ENCODE data around the gene PRRX2. TPM values are rescaled to one million over a fixed set of nuclear protein-coding genes. Genes with fewer than 3 reads are reported as not detected.

Gene PRRX2
- total and polyA plus RNA-seq, 2 of the 13 experiments (the other 11 are each of a cell fraction or from before 2014, with no cell fraction given), result 0.05 TPM; not detected in 1

DNA sequence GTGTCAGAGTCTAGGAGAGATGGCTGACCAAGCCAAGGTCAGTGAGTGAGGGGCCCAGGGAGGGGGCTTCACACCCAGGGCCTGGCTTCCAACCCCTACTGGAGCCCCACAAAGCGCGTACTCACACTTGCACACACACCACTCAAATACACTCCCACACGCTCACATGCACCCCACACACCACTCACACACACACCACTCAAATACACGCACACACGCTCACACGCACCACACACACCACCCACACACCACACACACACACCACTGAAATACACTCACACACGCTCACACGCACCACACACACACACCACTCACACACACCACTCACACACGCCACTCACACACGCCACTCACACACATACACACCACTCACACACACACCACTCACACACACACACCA lies 17.8 kb upstream of the PRRX2 start:
- WGBS (ENCODE audit: low lambda C conversion rate), result 81% methylated on average over 10 of the region's 10 CpGs
- BruUV-seq (replicated peaks), result no TSS peak
- intact Hi-C loops (cut with micrococcal nuclease; ENCODE audit: unreplicated experiment), result no loop called here
- in situ Hi-C loops (cut with HindIII; ENCODE audit: extremely low pct_ligation_motif_present, low pct_unique_long_range_greater_than_20kb), result loop anchor here (10.0 kb wide), 1 partner anchor 137 kb away; no protein-coding TSS in a partner anchor
- H2AFZ ChIP-seq (ENCODE audit: low read length), result no peak overlapping the region
- H3K9ac ChIP-seq (ENCODE audit: insufficient read depth, low read depth, low read length), result no peak overlapping the region
- POLR2A ChIA-PET, result no interaction called here
- CTCF ChIA-PET (ENCODE audit: low intra/inter-chr PET ratio, low total read pairs), result no interaction called here
- FAIRE-seq, result no peak
- no peak for ATAC-seq
- H3K27ac ChIP-seq (ENCODE audit: extremely low read length, insufficient read depth, low read length), result no peak overlapping the region
- no peaks in the 10 kb centered on the region for H3K79me2 ChIP-seq (ENCODE audit: insufficient read depth, low read length)
- no peak for DNase-seq (ENCODE audit: low spot score)
- H3K27me3 ChIP-seq (ENCODE audit: control insufficient read depth in 1 of 2, insufficient read depth in 2 of 2, low read length in 2 of 2), result peaks cover 10 to 46% of the 10 kb centered on the region in 2 experiments
- peaks cover 17% of the 10 kb centered on the region for H3K4me1 ChIP-seq (ENCODE audit: insufficient read depth, low read length)
- no peaks in the 10 kb centered on the region for H3K9me3 ChIP-seq (ENCODE audit: low read length)
- H3K4me3 ChIP-seq (replicated peaks in 1 of 3; ENCODE audit: insufficient read depth in 1 of 3, low read depth in 2 of 3, low read length in 3 of 3), result no peak overlapping the region
- TF ChIP-seq HNRNPL (IDR thresholded peaks at IDR 0.05; ENCODE audit: low read depth, low read length) (0 out of 2 replicates have a peak, but pooled peaks have one; percentile 46), FOXO1 (CRISPR knock-in tag; IDR thresholded peaks at IDR 0.05) (no peak)
- H3K4me2 ChIP-seq (ENCODE audit: low read depth, low read length), result no peak overlapping the region
- H4K20me1 ChIP-seq (ENCODE audit: insufficient read depth, low read length), result no peaks in the 10 kb centered on the region
- H3K36me3 ChIP-seq (replicated peaks in 1 of 2; ENCODE audit: control insufficient read depth in 1 of 2, insufficient read depth in 2 of 2, low read length in 2 of 2), result no peaks in the 10 kb centered on the region

DNA sequence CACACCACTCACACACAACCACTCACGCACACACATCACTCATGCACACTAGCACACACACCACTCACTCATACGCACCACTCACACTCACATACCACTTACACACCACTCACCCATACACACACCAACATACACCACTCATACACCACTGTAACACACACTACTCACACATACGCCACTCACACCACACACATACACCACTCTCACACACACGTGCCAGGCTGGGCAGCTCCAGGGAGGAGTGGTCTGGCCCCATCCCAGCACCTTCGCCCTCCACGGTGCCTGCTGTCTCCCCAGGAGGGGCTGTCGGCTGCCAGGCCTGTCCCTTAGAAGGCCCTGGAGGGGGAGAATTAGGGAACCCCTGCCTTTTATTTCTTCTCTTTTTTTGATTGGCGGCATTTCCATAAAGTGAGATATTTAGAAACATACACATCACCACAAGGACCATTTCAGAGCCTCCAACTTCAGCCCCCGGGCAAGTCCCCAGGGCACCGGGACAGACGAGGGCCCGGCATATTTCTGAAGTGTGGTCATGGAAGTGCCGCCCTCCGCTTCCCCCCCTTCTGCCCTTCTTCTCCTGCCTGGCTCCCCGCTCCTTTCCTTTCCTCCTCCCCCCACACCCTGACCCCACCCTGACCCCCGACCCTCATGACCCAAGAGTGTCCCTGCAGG lies 17.2 kb upstream of the PRRX2 start:
- Histone ChIP-seq H3K4me3 (replicated peaks in 1 of 3; ENCODE audit: insufficient read depth in 1 of 3, low read depth in 2 of 3, low read length in 3 of 3) (no peak overlapping the region), H3K4me1 (ENCODE audit: insufficient read depth, low read length) (peaks cover 13% of the 10 kb centered on the region), H3K36me3 (replicated peaks in 1 of 2; ENCODE audit: control insufficient read depth in 1 of 2, insufficient read depth in 2 of 2, low read length in 2 of 2) (no peaks in the 10 kb centered on the region), H3K27me3 (ENCODE audit: control insufficient read depth in 1 of 2, insufficient read depth in 2 of 2, low read length in 2 of 2) (peaks cover 10 to 46% of the 10 kb centered on the region in 2 experiments), H3K27ac (ENCODE audit: extremely low read length, insufficient read depth, low read length) (no peak overlapping the region), H3K9me3 (ENCODE audit: low read length) (no peaks in the 10 kb centered on the region), H3K9ac (ENCODE audit: insufficient read depth, low read depth, low read length) (no peak overlapping the region), H3K79me2 (ENCODE audit: insufficient read depth, low read length) (no peaks in the 10 kb centered on the region), H2AFZ (ENCODE audit: low read length) (no peak overlapping the region), H3K4me2 (ENCODE audit: low read depth, low read length) (no peak overlapping the region), H4K20me1 (ENCODE audit: insufficient read depth, low read length) (no peaks in the 10 kb centered on the region)
- intact Hi-C loops (cut with micrococcal nuclease; ENCODE audit: unreplicated experiment), result no loop called here
- BruUV-seq (replicated peaks), result no TSS peak
- DNase-seq (ENCODE audit: low spot score) (no peak), FAIRE-seq (no peak), ATAC-seq (no peak; the same call in 2 of the 3 replicates)
- 29% methylated on average over 16 of the region's 16 CpGs for WGBS (ENCODE audit: low lambda C conversion rate)
- TF ChIP-seq SATB2 (CRISPR knock-in tag; IDR thresholded peaks at IDR 0.05), result no peak
- TF ChIP-seq, protein P1, sequence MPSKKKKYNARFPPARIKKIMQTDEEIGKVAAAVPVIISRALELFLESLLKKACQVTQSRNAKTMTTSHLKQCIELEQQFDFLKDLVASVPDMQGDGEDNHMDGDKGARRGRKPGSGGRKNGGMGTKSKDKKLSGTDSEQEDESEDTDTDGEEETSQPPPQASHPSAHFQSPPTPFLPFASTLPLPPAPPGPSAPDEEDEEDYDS (CRISPR knock-in tag; IDR thresholded peaks at IDR 0.05), result no peak
- no peak for TF ChIP-seq ARHGAP35 (CRISPR knock-in tag; IDR thresholded peaks at IDR 0.05; ENCODE audit: borderline replicate concordance)
- no peak for TF ChIP-seq ZNF510 (CRISPR knock-in tag; IDR thresholded peaks at IDR 0.05; ENCODE audit: low read depth)
- ChIA-PET POLR2A (no interaction called here), CTCF (ENCODE audit: low intra/inter-chr PET ratio, low total read pairs) (no interaction called here)
- in situ Hi-C loops (cut with HindIII; ENCODE audit: extremely low pct_ligation_motif_present, low pct_unique_long_range_greater_than_20kb), result loop anchor here (10.0 kb wide), 1 partner anchor 137 kb away; no protein-coding TSS in a partner anchor

All from HepG2 (cell line).